Endothelial cell of umbilical vein (primary cell): Measurements from ENCODE around the gene SLC2A8.

Experiments
- CTCF ChIP-seq, 2 donors: IDR thresholded peaks; 1 replicate in 1 of 2; 2 replicates in 1 of 2; pipeline ENCODE4 v1.5.1; 2011; ENCODE audit warnings: low read length in 2 of 2, mild to moderate bottlenecking in 2 of 2, moderate library complexity in 2 of 2, control low read depth in 1 of 2, inconsistent platforms in 1 of 2, low read depth in 1 of 2; ENCODE audit not compliant: insufficient read depth in 1 of 2; ENCODE audit errors: extremely low read depth in 1 of 2
- EZH2 ChIP-seq: IDR thresholded peaks from 2 replicates; pipeline ENCODE4 v1.6.1; 2012; ENCODE audit warnings: borderline replicate concordance, low read depth, mild to moderate bottlenecking, moderate library complexity, low read length, inconsistent platforms; ENCODE audit not compliant: severe bottlenecking
- FOS ChIP-seq: IDR thresholded peaks from 2 replicates; pipeline ENCODE4 v1.6.1; 2011; ENCODE audit warnings: mild to moderate bottlenecking, low read length, moderate library complexity, borderline replicate concordance; ENCODE audit not compliant: insufficient read depth
- GATA2 ChIP-seq: IDR thresholded peaks from 2 replicates; pipeline ENCODE4 v1.7.0; 2011; ENCODE audit warnings: low read depth, mild to moderate bottlenecking, moderate library complexity, mixed read lengths, low read length; ENCODE audit not compliant: insufficient read length, insufficient read depth
- JUN ChIP-seq: IDR thresholded peaks from 2 replicates; pipeline ENCODE4 v1.6.1; 2011; ENCODE audit warnings: borderline replicate concordance, low read depth; ENCODE audit not compliant: insufficient read length, insufficient read depth
- MAX ChIP-seq: IDR thresholded peaks from 2 replicates; pipeline ENCODE4 v1.6.1; 2011; ENCODE audit not compliant: insufficient read depth, insufficient read length
- MYC ChIP-seq: IDR thresholded peaks from one replicate; pipeline ENCODE4 v1.6.1; 2011; ENCODE audit warnings: mild to moderate bottlenecking, low read depth, low read length
- POLR2A ChIP-seq: IDR thresholded peaks from 2 replicates; pipeline ENCODE4 v1.6.1; 2012; ENCODE audit warnings: low read depth, mild to moderate bottlenecking, control low read depth, low read length
- POLR2AphosphoS5 ChIP-seq: IDR thresholded peaks from 2 replicates; pipeline ENCODE4 v1.6.1; 2012; ENCODE audit warnings: low read depth, mild to moderate bottlenecking, control low read depth, low read length, moderate library complexity; ENCODE audit not compliant: insufficient read depth

DNA sequence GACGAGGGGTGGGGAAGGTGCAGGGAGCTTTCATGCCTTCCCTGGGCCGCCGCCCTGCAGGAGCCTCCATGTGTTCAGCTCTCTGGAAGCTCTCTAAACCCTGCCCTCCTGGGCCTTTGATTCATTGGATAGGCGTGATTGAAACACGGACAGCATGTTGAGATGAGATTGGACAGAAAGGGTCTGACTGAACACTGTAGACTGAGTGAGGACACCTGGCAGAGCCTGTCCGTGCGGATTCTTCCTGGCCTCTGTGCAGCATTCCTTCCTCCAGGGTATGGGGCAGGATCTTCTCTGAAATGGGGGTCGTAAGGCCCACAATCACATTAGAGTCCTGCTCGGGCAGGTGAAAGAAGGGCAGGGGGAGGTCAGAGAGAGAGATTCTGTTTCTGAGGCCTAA lies 41.4 kb downstream of the SLC2A8 start:
- TF ChIP-seq POLR2A (no peak), CTCF (IDR thresholded peaks at IDR 0.05; ENCODE audit: extremely low read depth in 1 of 2, insufficient read depth in 1 of 2, low read depth in 1 of 2, low read length in 2 of 2) (no peak), FOS (no peak), EZH2 (no peak), MAX (no peak), POLR2AphosphoS5 (no peak), JUN (no peak), MYC (no peak), GATA2 (no peak)
